HEK293 (cell line): Measurements from ENCODE around the gene SLIT1.

Experiments
- CTCF ChIA-PET: fragments of 350-600 bp; formaldehyde crosslinking; extraction: SDS; loops from one replicate; lab custom pipeline; 2021; ENCODE audit warnings: antibody characterized with exemption; lab: Yijun Ruan, JAX
- POLR2A ChIA-PET: fragments of 300-600 bp; formaldehyde crosslinking; extraction: SDS; loops from one replicate; lab custom pipeline; 2020; ENCODE audit warnings: antibody characterized with exemption, inconsistent platforms; lab: Yijun Ruan, JAX
- H3K27ac ChIP-seq: fragments of 200-500 bp; sonication (Bioruptor generic); 2 replicates; pipeline ENCODE4 v1.5.1; 2014; ENCODE audit warnings: low read depth, low read length, control low read depth, inconsistent platforms; ENCODE audit errors: extremely low read depth
- H3K36me3 ChIP-seq, 2 experiments: fragments of 200-500 bp in 1 of 2; sonication (Bioruptor generic) in 1 of 2; 1 replicate in 1 of 2; 2 replicates in 1 of 2; pipeline ENCODE4 v1.5.1; 2014 to 2017; ENCODE audit warnings: inconsistent platforms in 2 of 2, low read length in 2 of 2; ENCODE audit not compliant: control insufficient read depth in 2 of 2, insufficient read depth in 1 of 2
- H3K4me1 ChIP-seq: fragments of 200-500 bp; sonication (Bioruptor generic); 2 replicates; pipeline ENCODE4 v1.5.1; 2014; ENCODE audit warnings: mild to moderate bottlenecking, low read length, inconsistent platforms; ENCODE audit not compliant: control insufficient read depth, insufficient read depth
- H3K4me3 ChIP-seq: 2 replicates; pipeline ENCODE4 v1.5.1; 2011; ENCODE audit warnings: low read depth, mild to moderate bottlenecking, control low read depth, low read length, moderate library complexity
- H3K9me3 ChIP-seq: fragments of 200-500 bp; sonication (Bioruptor generic); 2 replicates; pipeline ENCODE4 v1.5.1; 2014; ENCODE audit warnings: low read depth, low read length, inconsistent platforms; ENCODE audit not compliant: control insufficient read depth, insufficient read depth
- FEZF1 ChIP-seq: fragments of 450-650 bp; formaldehyde crosslinking; IDR thresholded peaks from 2 replicates; pipeline ENCODE4 v1.5.1; 2016; ENCODE audit warnings: missing biosample characterization, missing genetic modification characterization
- GLI2 ChIP-seq: fragments of 450-650 bp; formaldehyde crosslinking; IDR thresholded peaks from 2 replicates; pipeline ENCODE4; 2017; ENCODE audit warnings: missing biosample characterization, missing genetic modification characterization, low read depth, borderline replicate concordance
- OVOL3 ChIP-seq: fragments of 450-650 bp; formaldehyde crosslinking; IDR thresholded peaks from 2 replicates; pipeline ENCODE4 v1.5.1; 2016; ENCODE audit warnings: missing biosample characterization, missing genetic modification characterization
- PRDM2 ChIP-seq: fragments of 450-650 bp; formaldehyde crosslinking; IDR thresholded peaks from 2 replicates; pipeline ENCODE4 v1.5.1; 2016; ENCODE audit warnings: missing biosample characterization, missing genetic modification characterization, borderline replicate concordance
- RBAK ChIP-seq: fragments of 450-650 bp; formaldehyde crosslinking; IDR thresholded peaks from 2 replicates; pipeline ENCODE4 v1.5.1; 2016; ENCODE audit warnings: missing biosample characterization, missing genetic modification characterization
- WT1 ChIP-seq: fragments of 450-650 bp; formaldehyde crosslinking; IDR thresholded peaks from 2 replicates; pipeline ENCODE4 v1.5.1; 2016; ENCODE audit warnings: missing biosample characterization, missing genetic modification characterization
- ZNF513 ChIP-seq: fragments of 450-650 bp; IDR thresholded peaks from 2 replicates; pipeline ENCODE4 v1.5.1; 2018; ENCODE audit warnings: missing biosample characterization, missing genetic modification characterization
- ZNF548 ChIP-seq: fragments of 450-650 bp; formaldehyde crosslinking; IDR thresholded peaks from 2 replicates; pipeline ENCODE4 v1.5.1; 2016; ENCODE audit warnings: missing biosample characterization, missing genetic modification characterization
- ZNF610 ChIP-seq: fragments of 450-650 bp; formaldehyde crosslinking; IDR thresholded peaks from 2 replicates; pipeline ENCODE4 v1.5.1; 2016; ENCODE audit warnings: missing biosample characterization, missing genetic modification characterization, borderline replicate concordance
- ZNF670 ChIP-seq: fragments of 450-650 bp; formaldehyde crosslinking; IDR thresholded peaks from 2 replicates; pipeline ENCODE4 v1.5.1; 2016; ENCODE audit warnings: missing biosample characterization, missing genetic modification characterization, low read depth
- TF ChIP-seq, protein P1 (sequence below): fragments of 450-650 bp; formaldehyde crosslinking; IDR thresholded peaks from 2 replicates; pipeline ENCODE4 v1.5.1; 2016; ENCODE audit warnings: missing biosample characterization, missing genetic modification characterization
- TF ChIP-seq, protein P2 (sequence below): fragments of 450-650 bp; formaldehyde crosslinking; IDR thresholded peaks from 2 replicates; pipeline ENCODE4 v1.5.1; 2016; ENCODE audit warnings: missing biosample characterization, missing genetic modification characterization, borderline replicate concordance

Gene SLIT1

DNA sequence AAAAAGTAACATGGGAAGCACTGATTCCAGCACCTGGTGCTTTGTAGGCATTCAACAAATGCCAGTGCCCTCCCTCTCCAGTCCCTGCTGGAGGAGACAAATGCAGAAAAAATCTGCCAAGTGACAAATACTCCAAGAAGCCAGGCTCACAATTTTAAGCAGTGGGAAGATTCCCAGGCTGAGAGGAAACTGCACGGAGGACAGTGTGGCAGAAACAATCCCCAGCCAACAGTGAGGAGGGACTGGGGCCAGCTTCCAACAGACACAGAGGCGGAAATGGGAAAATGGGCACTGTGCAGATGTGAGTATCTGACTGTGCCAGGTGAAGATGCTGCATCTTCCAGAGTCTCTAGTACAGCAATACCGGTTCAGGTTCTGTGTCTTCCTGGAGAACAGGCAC is 106.3 kb downstream of the SLIT1 start:
- ChIA-PET POLR2A (no interaction called here), CTCF (interaction anchor here (1.4 to 6.6 kb wide), 2 partner anchors 14 to 130 kb away, joined by 3 to 66 read pairs; no protein-coding TSS in a partner anchor)
- no peak overlapping the region for H3K4me3 ChIP-seq
- no peak overlapping the region for H3K27ac ChIP-seq
- H3K4me1 ChIP-seq = no peaks in the 10 kb centered on the region
- no peaks in the 10 kb centered on the region for H3K36me3 ChIP-seq
- no peaks in the 10 kb centered on the region for H3K9me3 ChIP-seq
- no peak for TF ChIP-seq ZNF610 (tag by site-specific recombination)
- no peak for TF ChIP-seq OVOL3 (tag by site-specific recombination)

DNA sequence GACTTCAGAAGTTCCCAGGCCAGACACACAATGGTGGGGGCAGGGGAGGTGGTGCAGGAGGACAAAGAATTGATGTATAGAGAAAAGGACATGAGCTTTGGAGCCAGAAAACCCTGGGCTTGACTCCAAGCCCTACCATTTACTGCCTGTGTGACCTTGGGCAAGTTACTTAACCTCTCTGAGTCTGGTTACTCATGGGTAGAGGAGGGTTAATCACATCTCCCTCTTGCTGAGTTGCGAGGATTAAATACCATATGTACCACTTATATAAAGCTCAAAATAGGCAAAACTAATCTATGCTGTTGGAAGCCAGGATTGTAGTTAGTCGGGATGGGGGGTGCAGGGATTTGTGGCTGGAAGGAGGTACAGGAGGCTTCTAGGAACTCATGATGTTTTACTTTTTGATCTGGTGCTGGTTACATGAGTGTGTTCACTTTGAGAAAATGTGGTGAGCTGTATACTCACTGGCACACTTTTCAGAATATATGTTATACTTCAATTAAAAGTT is 106.8 kb downstream of the SLIT1 start:
- no peak overlapping the region for H3K27ac ChIP-seq
- ChIA-PET CTCF (interaction anchor here (1.4 to 6.6 kb wide), 3 partner anchors 13 to 130 kb away, joined by 3 to 66 read pairs (median 17); no protein-coding TSS in a partner anchor), POLR2A (no interaction called here)
- H3K4me1 ChIP-seq = no peaks in the 10 kb centered on the region
- H3K9me3 ChIP-seq = no peaks in the 10 kb centered on the region
- no peak overlapping the region for H3K4me3 ChIP-seq
- no peaks in the 10 kb centered on the region for H3K36me3 ChIP-seq
- TF ChIP-seq ZNF610 (tag by site-specific recombination) (no peak), ZNF513 (tag by site-specific recombination) (no peak), WT1 (tag by site-specific recombination) (no peak), ZNF548 (tag by site-specific recombination) (no peak), RBAK (tag by site-specific recombination) (no peak), GLI2 (no peak), PRDM2 (tag by site-specific recombination) (no peak), FEZF1 (no peak), ZNF670 (no peak)
- TF ChIP-seq, protein P1, sequence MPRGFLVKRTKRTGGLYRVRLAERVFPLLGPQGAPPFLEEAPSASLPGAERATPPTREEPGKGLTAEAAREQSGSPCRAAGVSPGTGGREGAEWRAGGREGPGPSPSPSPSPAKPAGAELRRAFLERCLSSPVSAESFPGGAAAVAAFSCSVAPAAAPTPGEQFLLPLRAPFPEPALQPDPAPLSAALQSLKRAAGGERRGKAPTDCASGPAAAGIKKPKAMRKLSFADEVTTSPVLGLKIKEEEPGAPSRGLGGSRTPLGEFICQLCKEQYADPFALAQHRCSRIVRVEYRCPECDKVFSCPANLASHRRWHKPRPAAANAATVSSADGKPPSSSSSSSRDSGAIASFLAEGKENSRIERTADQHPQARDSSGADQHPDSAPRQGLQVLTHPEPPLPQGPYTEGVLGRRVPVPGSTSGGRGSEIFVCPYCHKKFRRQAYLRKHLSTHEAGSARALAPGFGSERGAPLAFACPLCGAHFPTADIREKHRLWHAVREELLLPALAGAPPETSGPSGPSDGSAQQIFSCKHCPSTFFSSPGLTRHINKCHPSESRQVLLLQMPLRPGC (tag by site-specific recombination) = no peak
- TF ChIP-seq, protein P2, sequence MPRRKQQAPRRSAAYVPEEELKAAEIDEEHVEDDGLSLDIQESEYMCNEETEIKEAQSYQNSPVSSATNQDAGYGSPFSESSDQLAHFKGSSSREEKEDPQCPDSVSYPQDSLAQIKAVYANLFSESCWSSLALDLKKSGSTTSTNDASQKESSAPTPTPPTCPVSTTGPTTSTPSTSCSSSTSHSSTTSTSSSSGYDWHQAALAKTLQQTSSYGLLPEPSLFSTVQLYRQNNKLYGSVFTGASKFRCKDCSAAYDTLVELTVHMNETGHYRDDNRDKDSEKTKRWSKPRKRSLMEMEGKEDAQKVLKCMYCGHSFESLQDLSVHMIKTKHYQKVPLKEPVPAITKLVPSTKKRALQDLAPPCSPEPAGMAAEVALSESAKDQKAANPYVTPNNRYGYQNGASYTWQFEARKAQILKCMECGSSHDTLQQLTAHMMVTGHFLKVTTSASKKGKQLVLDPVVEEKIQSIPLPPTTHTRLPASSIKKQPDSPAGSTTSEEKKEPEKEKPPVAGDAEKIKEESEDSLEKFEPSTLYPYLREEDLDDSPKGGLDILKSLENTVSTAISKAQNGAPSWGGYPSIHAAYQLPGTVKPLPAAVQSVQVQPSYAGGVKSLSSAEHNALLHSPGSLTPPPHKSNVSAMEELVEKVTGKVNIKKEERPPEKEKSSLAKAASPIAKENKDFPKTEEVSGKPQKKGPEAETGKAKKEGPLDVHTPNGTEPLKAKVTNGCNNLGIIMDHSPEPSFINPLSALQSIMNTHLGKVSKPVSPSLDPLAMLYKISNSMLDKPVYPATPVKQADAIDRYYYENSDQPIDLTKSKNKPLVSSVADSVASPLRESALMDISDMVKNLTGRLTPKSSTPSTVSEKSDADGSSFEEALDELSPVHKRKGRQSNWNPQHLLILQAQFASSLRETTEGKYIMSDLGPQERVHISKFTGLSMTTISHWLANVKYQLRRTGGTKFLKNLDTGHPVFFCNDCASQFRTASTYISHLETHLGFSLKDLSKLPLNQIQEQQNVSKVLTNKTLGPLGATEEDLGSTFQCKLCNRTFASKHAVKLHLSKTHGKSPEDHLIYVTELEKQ (tag by site-specific recombination) = no peak
